ENCODE results near the gene HTT. TPM values are rescaled to one million over a fixed set of nuclear protein-coding genes. Genes with fewer than 3 reads are reported as not detected.

Gene HTT
- total RNA-seq, 4 donors from 2014 or later = 31.1 to 48.6 (median 43.0) TPM

- H3K9me3 ChIP-seq = no peaks in the 10 kb centered on the region
- WGBS, 2 donors (ENCODE audit: low coverage in 1 of 2) = 78% methylated on average over 6 of the region's 21 CpGs; no CpG with 5 or more reads in 1 of the 2 donors
- H3K4me3 ChIP-seq = no peak overlapping the region
- peaks cover 0 to 27% (median 3%) of the 10 kb centered on the region in 3 donors for H3K4me1 ChIP-seq
- H3K36me3 ChIP-seq = no peaks in the 10 kb centered on the region
- no peak for ATAC-seq
- H3K27me3 ChIP-seq = peaks cover 4% of the 10 kb centered on the region
- no peak overlapping the region for H3K27ac ChIP-seq
- TF ChIP-seq POLR2AphosphoS5 (IDR thresholded peaks at IDR 0.05) = no peak
- TF ChIP-seq EP300 (IDR thresholded peaks at IDR 0.05) = no peak
- TF ChIP-seq CTCF (IDR thresholded peaks at IDR 0.05) = no peak
- no peak for TF ChIP-seq POLR2A (IDR thresholded peaks at IDR 0.05)
Measured at GRCh38 chr4:3036131-3036952, 38.1 kb upstream of the HTT start.

GRCh38 chr4:3037957-3038461, 36.5 kb upstream of the HTT start:
- H3K4me3 ChIP-seq = peak overlapping the region; percentile 10 to 35
- peaks cover 0 to 40% (median 5%) of the 10 kb centered on the region in 3 donors for H3K4me1 ChIP-seq
- no peaks in the 10 kb centered on the region for H3K9me3 ChIP-seq
- no peak for TF ChIP-seq CTCF (IDR thresholded peaks at IDR 0.05)
- TF ChIP-seq EP300 (IDR thresholded peaks at IDR 0.05) = no peak
- TF ChIP-seq POLR2AphosphoS5 (IDR thresholded peaks at IDR 0.05) = no peak
- TF ChIP-seq POLR2A (IDR thresholded peaks at IDR 0.05) = no peak
- whole genome bisulfite sequencing, 2 donors (ENCODE audit: low coverage in 1 of 2) = 10 to 25% methylated on average over 2 to 6 of the region's 6 CpGs
- ATAC-seq = no peak
- no peaks in the 10 kb centered on the region for H3K36me3 ChIP-seq
- H3K27ac ChIP-seq = no peak overlapping the region
- peaks cover 13% of the 10 kb centered on the region for H3K27me3 ChIP-seq

GRCh38 chr4:3039706-3040366, 34.6 kb upstream of the HTT start:
- WGBS, 2 donors (ENCODE audit: low coverage in 1 of 2) = 71 to 90% methylated on average over 4 to 5 of the region's 8 CpGs
- no peaks in the 10 kb centered on the region for H3K36me3 ChIP-seq

GRCh38 chr4:3040452-3041191, 33.9 kb upstream of the HTT start:
- no peak for TF ChIP-seq POLR2AphosphoS5 (IDR thresholded peaks at IDR 0.05)
- no peak for TF ChIP-seq CTCF (IDR thresholded peaks at IDR 0.05)
- TF ChIP-seq POLR2A (IDR thresholded peaks at IDR 0.05) = no peak
- no peak for TF ChIP-seq EP300 (IDR thresholded peaks at IDR 0.05)
- no peak for ATAC-seq
- H3K36me3 ChIP-seq = no peaks in the 10 kb centered on the region
- H3K9me3 ChIP-seq = no peaks in the 10 kb centered on the region
- H3K4me1 ChIP-seq = peaks cover 0 to 40% (median 5%) of the 10 kb centered on the region in 3 donors
- peak overlapping the region in 1 of 4 donors; percentile 73 for H3K27ac ChIP-seq
- H3K4me3 ChIP-seq = no peak overlapping the region
- WGBS, 2 donors (ENCODE audit: low coverage in 1 of 2) = 80 to 89% methylated on average over 10 to 15 of the region's 28 CpGs
- peaks cover 13% of the 10 kb centered on the region for H3K27me3 ChIP-seq

More at GRCh38 chr4:3039706-3040366, 34.6 kb upstream of the HTT start:
- peaks cover 13% of the 10 kb centered on the region for H3K27me3 ChIP-seq
- H3K27ac ChIP-seq = no peak overlapping the region
- H3K4me1 ChIP-seq = peaks cover 0 to 40% (median 5%) of the 10 kb centered on the region in 3 donors
- no peaks in the 10 kb centered on the region for H3K9me3 ChIP-seq
- no peak for ATAC-seq
- H3K4me3 ChIP-seq = no peak overlapping the region
- TF ChIP-seq EP300 (IDR thresholded peaks at IDR 0.05) (no peak), POLR2A (IDR thresholded peaks at IDR 0.05) (no peak), CTCF (IDR thresholded peaks at IDR 0.05) (no peak), POLR2AphosphoS5 (IDR thresholded peaks at IDR 0.05) (no peak)
